CMK (cell line): ENCODE measurements around the gene GHITM.
"Not testable (repeated sequence)": the region's sequence is repeated elsewhere in the genome, so short reads cannot be mapped to it uniquely, and the experiment has no call there.

Experiments
- DNase-seq: peaks from one replicate; pipeline ENCODE4 v3.0.0-alpha.2; 2010; ENCODE audit warnings: low read depth

The GHITM gene

GRCh38 chr10:84139126-84140035 is at the start of gene GHITM:
Gene GHITM (plus strand): TSS chr10:84139509. CDS start chr10:84141501, 1,992 bp downstream.
- DNase-seq, result peak; percentile 91

DNA sequence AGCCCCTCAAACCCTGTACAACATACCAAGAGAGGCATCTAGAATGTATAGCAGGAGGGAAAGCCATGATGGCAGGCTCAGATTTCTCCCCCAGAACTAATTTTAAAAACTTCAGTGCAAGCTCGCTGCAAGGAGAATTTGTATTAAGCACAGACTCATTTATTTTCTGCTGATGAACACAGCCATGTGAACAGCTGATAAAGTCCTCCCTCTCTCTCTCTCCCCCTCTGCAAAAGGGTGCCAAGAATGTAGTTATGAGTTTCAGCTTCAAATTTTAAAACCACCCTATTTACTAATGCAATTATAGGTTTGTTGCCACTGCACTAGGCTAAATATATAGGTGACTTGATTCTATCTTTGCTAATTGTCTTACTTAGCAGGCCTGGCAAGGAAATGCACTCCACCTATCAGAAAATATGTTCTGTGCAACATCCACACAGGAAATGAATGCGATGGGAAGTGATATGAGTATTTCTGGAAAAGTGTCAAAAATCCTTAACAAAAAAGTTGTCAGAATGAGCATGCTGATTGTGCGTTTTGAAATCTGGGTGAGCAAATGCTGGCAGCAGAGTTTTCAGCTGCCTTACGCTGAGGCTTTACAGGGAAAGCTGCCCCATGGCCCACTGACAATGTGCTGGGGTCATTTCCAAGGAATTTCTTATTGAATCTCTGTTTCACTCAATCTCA is 43.4 kb upstream of the GHITM start:
- DNase-seq, result no peak

GRCh38 chr10:84097787-84098353 is 41.4 kb upstream of the GHITM start:
- DNase-seq, result no peak

DNA sequence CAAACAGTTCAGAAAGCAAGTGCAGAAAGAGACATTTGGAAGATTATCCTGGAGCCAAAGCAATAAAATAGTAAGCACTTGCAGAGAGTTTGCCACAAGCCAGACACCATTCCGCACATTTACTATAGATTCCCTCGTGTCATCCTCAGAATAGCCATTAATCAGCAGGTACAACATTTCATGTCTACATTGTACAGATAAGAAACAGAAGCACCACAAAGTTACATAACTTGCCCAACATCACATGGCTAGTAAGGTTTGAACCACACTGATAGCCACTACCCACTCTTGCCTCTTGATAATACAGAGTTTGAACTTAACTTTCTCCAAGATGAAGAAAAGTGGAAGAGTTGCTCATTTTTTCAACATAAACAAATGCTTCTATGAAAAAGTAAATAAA is 40.6 kb upstream of the GHITM start:
- no peak for DNase-seq

DNA sequence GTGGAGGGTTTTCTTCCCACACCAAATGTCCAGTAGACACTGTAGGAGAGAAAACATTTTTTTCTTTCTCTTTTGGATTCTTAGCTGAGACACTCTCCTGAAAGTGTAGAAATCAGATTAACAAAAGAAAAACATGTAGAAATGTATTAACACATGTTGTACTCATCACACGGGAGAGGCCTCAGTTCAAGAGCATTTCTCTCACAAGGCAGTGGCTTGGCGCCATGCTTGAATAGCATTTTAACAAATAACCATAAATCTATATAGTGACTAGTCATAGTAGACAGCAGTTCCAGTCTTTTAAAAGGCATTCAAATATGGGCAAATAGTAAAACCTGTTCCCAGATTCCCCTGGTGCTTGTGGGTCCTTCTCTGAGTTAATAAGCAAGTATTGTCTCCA is 38.3 kb upstream of the GHITM start:
- no peak for DNase-seq

- no peak for DNase-seq
Measured at GRCh38 chr10:84108797-84109196, 30.5 kb upstream of the GHITM start.

DNA sequence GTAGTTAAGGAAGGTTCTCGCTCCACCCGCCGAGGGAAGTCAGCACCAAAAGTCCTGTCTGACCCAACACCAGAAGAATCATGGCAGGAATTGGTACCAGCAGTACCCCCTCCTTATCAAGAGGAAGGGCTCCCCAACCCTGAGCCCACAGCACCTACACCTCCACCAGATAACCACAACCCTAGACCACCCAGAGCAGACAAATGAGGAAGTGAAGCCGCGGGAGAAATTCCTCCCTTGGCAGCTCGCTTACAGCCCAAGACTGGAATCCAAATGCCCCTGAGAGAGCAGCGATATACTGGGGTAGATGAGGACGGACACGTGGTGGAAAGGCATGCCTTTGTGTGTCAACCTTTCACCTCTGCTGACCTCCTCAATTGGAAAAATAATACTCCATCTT is 29.5 kb upstream of the GHITM start:
- DNase-seq, result not testable (repeated sequence)

DNA sequence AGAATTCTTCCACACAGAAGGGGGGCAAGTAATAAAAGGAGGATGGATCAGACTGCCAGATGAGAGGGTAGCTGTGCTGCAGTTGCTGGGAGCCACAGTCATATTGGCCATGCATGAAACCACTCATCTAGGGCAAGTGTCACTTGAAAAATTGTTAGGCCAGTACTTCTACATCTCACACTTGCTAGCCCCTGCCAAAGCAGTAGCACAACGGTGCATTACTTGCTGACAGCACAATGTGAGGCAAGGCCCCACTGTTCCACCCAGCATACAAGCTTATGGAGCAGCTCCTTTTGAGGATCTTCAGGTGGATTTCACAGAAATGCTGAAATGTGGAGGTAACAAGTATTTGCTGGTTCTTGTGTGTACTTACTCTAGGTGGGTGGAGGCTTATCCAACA is 25.8 kb upstream of the GHITM start:
- not testable (repeated sequence) for DNase-seq

DNA sequence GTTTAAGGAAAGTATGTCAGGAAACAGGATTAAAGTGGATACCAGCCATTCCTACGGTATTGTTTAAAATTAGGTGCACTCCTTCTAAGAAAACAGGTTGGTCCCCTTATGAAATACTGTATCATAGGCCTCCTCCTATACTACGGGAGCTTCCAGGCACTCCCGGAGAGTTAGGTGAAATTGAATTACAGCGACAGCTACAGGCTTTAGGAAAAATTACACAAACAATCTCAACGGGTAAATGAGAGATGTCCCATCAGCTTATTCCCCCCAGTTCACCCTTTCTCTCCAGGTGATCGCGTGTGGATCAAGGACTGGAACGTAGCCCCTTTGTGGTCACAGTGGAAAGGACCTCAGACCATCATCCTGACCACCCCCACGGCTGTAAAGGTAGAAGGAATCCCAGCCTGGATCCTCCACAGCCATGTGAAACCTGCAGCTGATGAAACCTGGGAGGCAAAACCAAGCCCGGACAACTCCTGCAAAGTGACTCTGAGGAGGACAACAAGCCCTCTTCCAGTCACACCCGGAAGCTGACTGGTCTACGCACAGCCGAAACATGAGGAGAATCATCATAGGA is 25.1 kb upstream of the GHITM start:
- no peak for DNase-seq

- DNase-seq, result not testable (repeated sequence)
Measured at GRCh38 chr10:84117204-84117603, 22.1 kb upstream of the GHITM start.

- DNase-seq, result no peak
Measured at GRCh38 chr10:84117686-84118394, 21.5 kb upstream of the GHITM start.

- no peak for DNase-seq
Measured at GRCh38 chr10:84118395-84119006, 20.8 kb upstream of the GHITM start.

- no peak for DNase-seq
Measured at GRCh38 chr10:84123362-84123761, 15.9 kb upstream of the GHITM start.

GRCh38 chr10:84125910-84126784 is 13.2 kb upstream of the GHITM start:
- not testable (repeated sequence) for DNase-seq

- DNase-seq, result no peak
Measured at GRCh38 chr10:84126785-84127167, 12.5 kb upstream of the GHITM start.

- no peak for DNase-seq
Measured at GRCh38 chr10:84135836-84136235, 3.5 kb upstream of the GHITM start.

DNA sequence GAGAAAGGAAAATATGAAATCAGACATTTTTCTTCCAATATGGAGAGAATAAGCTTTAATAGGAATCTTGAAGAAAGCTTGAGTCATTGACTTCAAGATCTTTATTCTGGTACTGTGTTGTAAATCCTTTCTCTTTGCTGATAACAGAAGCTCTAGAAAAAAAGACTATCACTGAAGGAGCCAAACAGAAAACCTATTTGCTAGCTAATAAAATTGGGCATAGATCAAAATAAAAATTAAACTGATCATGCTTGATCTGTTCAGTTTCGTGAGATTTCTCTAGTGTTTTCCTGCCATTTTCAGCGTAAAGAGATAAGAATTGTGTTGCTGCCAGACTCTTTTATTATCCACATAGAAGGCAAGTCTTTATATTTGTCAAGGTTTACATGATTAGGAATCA is 1.5 kb upstream of the GHITM start:
- no peak for DNase-seq

- DNase-seq, result no peak
Measured at GRCh38 chr10:84138478-84139125, 707 bp upstream of the GHITM start.

DNA sequence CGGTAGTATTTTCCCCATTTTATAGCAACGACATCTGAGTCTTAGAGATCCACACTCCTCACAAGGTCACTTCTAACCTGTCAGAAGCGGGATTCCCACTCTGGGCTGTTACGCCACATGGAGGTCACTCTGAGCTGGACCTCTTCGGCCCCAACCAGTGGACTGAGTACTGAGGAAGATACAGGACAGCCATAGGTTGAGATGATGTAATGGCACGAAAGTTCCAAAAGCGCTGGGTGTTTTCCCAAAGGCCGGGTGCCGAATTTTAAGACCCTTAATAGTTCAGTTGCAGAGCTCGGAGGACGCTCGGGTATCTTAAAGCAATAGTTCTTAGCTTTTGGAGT is 699 bp downstream of the GHITM start:
- DNase-seq, result no peak

DNA sequence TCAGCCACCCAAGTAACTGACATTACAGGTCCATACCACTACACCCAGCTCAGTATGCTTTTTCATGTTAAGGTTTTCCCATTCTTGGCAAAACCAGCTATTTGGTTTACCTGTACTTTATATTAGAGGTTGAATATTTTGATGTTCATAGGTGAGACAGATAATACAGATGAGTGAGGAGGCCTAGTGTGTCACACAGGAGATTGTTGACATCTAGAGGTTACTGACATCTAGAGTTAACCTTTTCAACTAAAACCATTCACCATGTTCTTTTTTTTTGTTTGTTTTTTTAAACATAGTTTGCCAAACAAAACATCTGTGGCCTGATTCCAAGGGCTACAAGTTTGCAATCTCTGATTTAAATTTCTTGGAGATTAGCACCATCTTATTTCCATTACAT is 8.0 kb downstream of the GHITM start:
- no peak for DNase-seq
